T-helper 2 cell (primary cell): ENCODE data around the gene USP17L11.
A peak's percentile ranks its signal among the peaks of the same experiment; 100 is the strongest.
"Not testable (repeated sequence)": the region's sequence is repeated elsewhere in the genome, so short reads cannot be mapped to it uniquely, and the experiment has no call there.

Experiments
- DNase-seq, 5 experiments: peaks; one replicate each; pipeline versions ENCODE4 v3.0.0 to v3.0.0-alpha.2; 2012 to 2022
- total RNA-seq, 2 donors: gene quantifications; one replicate each; lab custom pipeline; 2026; lab: John Stamatoyannopoulos, UW

Gene USP17L11, protein sequence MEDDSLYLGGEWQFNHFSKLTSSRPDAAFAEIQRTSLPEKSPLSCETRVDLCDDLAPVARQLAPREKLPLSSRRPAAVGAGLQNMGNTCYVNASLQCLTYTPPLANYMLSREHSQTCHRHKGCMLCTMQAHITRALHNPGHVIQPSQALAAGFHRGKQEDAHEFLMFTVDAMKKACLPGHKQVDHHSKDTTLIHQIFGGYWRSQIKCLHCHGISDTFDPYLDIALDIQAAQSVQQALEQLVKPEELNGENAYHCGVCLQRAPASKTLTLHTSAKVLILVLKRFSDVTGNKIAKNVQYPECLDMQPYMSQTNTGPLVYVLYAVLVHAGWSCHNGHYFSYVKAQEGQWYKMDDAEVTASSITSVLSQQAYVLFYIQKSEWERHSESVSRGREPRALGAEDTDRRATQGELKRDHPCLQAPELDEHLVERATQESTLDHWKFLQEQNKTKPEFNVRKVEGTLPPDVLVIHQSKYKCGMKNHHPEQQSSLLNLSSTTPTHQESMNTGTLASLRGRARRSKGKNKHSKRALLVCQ
- total RNA-seq = 0 reads per million in 2 donors

- DNase-seq = not testable (repeated sequence)
Measured at GRCh38 chr4:9215105-9215504, at the start of gene USP17L11. USP17L11 (plus strand) TSS chr4:9215405; CDS start chr4:9215405, 0 bp downstream.

DNA sequence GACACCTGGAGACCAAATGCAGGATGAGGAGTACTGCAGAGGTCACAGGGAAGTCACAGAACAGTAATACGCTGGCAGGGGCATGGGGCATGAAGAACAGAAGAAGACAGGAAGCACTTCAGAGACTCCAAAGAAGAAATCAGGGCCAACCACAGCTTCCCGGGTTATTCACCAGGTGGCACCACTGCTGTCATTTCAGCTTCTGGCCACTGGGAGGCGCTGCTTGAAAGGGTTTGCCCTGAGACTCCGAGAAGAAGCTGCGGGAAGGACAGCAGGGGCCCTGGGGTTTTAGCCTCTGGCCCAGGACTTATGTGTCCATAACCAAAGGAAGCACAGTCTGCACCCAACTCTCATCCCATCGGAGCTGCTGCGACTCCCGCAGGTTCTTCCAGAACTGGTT, 49.2 kb upstream of the USP17L11 start:
- not testable (repeated sequence) for DNase-seq

- not testable (repeated sequence) for DNase-seq
Measured at GRCh38 chr4:9169791-9170459, 45.3 kb upstream of the USP17L11 start, which contains the start of gene FAM90A26. FAM90A26 (plus strand) TSS chr4:9170409; CDS start chr4:9173173, 2,764 bp downstream.

DNA sequence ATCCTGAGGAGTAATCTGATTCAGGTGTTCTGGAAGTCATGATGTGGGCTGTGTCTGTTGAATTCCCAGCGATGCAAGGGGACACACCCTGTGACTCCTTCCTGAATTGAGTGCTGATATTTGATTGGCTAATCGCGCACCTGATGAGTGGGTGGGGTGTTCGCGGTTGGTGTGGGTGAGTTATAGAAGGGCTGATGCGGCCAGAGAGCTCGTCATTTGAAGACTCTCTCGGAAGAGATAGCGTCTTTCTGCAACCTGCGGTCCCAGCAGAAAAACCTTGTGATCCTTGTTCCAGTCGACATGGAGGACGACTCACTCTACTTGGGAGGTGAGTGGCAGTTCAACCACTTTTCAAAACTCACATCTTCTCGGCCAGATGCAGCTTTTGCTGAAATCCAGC, 4.8 kb upstream of the USP17L11 start, which contains the start of gene USP17L10:
Gene USP17L10 (plus strand): TSS at position 301 of the 400 bp plus-strand sequence. CDS start 0 bp downstream, at position 301.
- not testable (repeated sequence) for DNase-seq

DNA sequence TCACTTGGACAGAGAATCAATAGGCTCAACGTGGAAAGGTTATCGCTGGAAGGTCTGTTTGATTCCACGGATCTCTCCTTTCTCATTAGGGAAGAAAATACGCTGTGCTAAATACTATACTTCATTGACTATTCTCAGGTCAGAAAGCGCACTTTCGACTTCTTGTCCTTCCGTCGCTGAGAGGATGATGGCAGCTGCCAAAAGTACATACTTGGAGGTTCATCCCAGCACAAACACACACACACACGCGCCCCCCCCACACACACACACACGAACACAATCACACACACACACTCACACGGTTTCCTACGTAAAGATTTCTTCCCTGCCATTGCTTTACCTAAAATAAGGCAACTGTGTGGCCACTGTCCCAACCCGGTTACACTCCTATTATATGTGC, 504 bp upstream of the USP17L11 start:
- not testable (repeated sequence) for DNase-seq

DNA sequence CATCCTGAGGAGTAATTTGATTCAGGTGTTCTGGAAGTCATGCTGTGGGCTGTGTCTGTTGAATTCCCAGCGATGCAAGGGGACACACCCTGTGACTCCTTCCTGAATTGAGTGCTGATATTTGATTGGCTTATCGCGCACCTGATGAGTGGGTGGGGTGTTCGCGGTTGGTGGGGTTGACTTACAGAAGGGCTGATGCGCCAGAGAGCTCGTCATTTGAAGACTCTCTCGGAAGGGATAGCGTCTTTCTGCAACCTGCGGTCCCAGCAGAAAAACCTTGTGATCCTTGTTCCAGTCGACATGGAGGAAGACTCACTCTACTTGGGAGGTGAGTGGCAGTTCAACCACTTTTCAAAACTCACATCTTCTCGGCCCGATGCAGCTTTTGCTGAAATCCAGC, 4.6 kb downstream of the USP17L11 start, which contains the start of gene USP17L12:
Gene USP17L12 (plus strand): TSS at position 301 of the 400 bp plus-strand sequence. CDS start 0 bp downstream, at position 301.
- not testable (repeated sequence) for DNase-seq

GRCh38 chr4:9224596-9224995, 9.4 kb downstream of the USP17L11 start, which contains the start of gene USP17L13:
USP17L13 (plus strand) TSS chr4:9224896; CDS start chr4:9224896, 0 bp downstream.
- not testable (repeated sequence) for DNase-seq

- DNase-seq = not testable (repeated sequence)
Measured at GRCh38 chr4:9230249-9230648, 15.0 kb downstream of the USP17L11 start.

DNA sequence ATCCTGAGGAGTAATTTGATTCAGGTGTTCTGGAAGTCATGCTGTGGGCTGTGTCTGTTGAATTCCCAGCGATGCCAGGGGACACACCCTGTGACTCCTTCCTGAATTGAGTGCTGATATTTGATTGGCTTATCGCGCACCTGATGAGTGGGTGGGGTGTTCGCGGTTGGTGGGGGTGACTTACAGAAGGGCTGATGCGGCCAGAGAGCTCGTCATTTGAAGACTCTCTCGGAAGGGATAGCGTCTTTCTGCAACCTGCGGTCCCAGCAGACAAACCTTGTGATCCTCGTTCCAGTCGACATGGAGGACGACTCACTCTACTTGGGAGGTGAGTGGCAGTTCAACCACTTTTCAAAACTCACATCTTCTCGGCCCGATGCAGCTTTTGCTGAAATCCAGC, 18.9 kb downstream of the USP17L11 start, which contains the start of gene USP17L15:
Gene USP17L15 (plus strand): TSS at position 301 of the 400 bp plus-strand sequence. CDS start 0 bp downstream, at position 301.
- not testable (repeated sequence) for DNase-seq

- DNase-seq = not testable (repeated sequence)
Measured at GRCh38 chr4:9238461-9238860, 23.3 kb downstream of the USP17L11 start.

DNA sequence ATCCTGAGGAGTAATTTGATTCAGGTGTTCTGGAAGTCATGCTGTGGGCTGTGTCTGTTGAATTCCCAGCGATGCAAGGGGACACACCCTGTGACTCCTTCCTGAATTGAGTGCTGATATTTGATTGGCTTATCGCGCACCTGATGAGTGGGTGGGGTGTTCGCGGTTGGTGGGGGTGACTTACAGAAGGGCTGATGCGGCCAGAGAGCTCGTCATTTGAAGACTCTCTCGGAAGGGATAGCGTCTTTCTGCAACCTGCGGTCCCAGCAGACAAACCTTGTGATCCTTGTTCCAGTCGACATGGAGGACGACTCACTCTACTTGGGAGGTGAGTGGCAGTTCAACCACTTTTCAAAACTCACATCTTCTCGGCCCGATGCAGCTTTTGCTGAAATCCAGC, 28.4 kb downstream of the USP17L11 start, which contains the start of gene USP17L17:
Gene USP17L17 (plus strand): TSS at position 301 of the 400 bp plus-strand sequence. CDS start 0 bp downstream, at position 301.
- DNase-seq = not testable (repeated sequence)

GRCh38 chr4:9247953-9248680, 32.9 kb downstream of the USP17L11 start, which contains the start of gene USP17L18:
USP17L18 (plus strand) TSS chr4:9248630; CDS start chr4:9248630, 0 bp downstream.
- DNase-seq = peak in 2 of 5 experiments; percentile 0 to 5

- not testable (repeated sequence) for DNase-seq
Measured at GRCh38 chr4:9253078-9253477, 37.9 kb downstream of the USP17L11 start, which contains the start of gene USP17L19. USP17L19 (plus strand) TSS chr4:9253378; CDS start chr4:9253378, 0 bp downstream.

GRCh38 chr4:9257824-9258223, 42.6 kb downstream of the USP17L11 start, which contains the start of gene USP17L20:
USP17L20 (plus strand) TSS chr4:9258124; CDS start chr4:9258124, 0 bp downstream.
- DNase-seq = not testable (repeated sequence)

- not testable (repeated sequence) for DNase-seq
Measured at GRCh38 chr4:9262572-9262971, 47.4 kb downstream of the USP17L11 start, which contains the start of gene USP17L21. USP17L21 (plus strand) TSS chr4:9262872; CDS start chr4:9262872, 0 bp downstream.
